ENCODE data around the gene GCC2.
"Not testable (repeated sequence)": the region's sequence is repeated elsewhere in the genome, so short reads cannot be mapped to it uniquely, and the experiment has no call there.

The GCC2 gene

DNA sequence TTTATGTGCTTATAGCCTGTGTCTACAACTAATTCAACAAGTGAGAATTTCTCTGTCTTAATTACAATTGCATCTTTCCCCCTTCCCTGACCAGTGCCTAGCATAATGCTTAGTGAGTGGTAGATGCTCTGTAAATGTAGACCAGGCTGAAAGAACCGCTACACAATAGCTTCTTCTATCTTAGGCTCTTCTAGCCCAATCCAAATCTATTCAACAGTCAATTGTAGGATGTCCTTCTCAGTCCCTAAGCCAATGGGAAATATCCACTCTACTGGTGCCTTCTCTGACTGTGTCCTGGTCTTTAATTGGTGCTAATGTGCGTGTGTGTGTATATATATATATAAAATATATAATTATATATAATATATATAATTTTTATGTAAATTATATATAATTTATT, 34.1 kb upstream of the GCC2 start:
- no peaks in the 10 kb centered on the region for H3K4me1 ChIP-seq (ENCODE audit: control insufficient read depth, insufficient read depth, low read length)
- H3K9me3 ChIP-seq (ENCODE audit: control insufficient read depth, insufficient read depth, low read depth, low read length) = no peaks in the 10 kb centered on the region
- H3K4me3 ChIP-seq (ENCODE audit: low read depth, low read length) = no peak overlapping the region
- H3K27me3 ChIP-seq (ENCODE audit: control insufficient read depth, insufficient read depth, low read length) = no peaks in the 10 kb centered on the region
- H3K9ac ChIP-seq (ENCODE audit: low read length) = no peak overlapping the region
- H3K36me3 ChIP-seq (ENCODE audit: control insufficient read depth, insufficient read depth, low read length) = no peaks in the 10 kb centered on the region
- H3K27ac ChIP-seq (ENCODE audit: low read depth, low read length) = no peak overlapping the region

DNA sequence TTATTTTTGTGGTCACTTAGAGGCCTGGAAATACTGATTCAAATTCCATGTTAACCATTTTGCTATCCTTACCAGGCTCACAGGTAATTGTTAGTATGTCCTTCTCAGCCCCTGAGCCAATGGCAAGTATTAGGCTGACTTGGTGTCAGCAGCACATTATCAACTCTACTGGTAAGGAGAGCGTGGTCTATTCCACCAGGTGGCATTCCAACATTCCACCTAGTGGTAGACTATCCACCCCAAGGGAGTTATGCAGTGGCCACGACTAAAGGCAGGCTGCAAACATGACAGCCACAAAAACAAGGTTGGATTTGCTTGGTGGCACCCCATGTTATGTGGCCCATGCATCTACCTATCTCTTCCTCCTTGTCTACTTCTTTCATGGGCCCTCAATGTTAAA, 31.8 kb upstream of the GCC2 start:
- Histone ChIP-seq H3K4me3 (ENCODE audit: low read depth, low read length) (no peak overlapping the region), H3K4me1 (ENCODE audit: control insufficient read depth, insufficient read depth, low read length) (no peaks in the 10 kb centered on the region), H3K9ac (ENCODE audit: low read length) (no peak overlapping the region), H3K27ac (ENCODE audit: low read depth, low read length) (no peak overlapping the region), H3K27me3 (ENCODE audit: control insufficient read depth, insufficient read depth, low read length) (no peaks in the 10 kb centered on the region), H3K9me3 (ENCODE audit: control insufficient read depth, insufficient read depth, low read depth, low read length) (no peaks in the 10 kb centered on the region), H3K36me3 (ENCODE audit: control insufficient read depth, insufficient read depth, low read length) (no peaks in the 10 kb centered on the region)

DNA sequence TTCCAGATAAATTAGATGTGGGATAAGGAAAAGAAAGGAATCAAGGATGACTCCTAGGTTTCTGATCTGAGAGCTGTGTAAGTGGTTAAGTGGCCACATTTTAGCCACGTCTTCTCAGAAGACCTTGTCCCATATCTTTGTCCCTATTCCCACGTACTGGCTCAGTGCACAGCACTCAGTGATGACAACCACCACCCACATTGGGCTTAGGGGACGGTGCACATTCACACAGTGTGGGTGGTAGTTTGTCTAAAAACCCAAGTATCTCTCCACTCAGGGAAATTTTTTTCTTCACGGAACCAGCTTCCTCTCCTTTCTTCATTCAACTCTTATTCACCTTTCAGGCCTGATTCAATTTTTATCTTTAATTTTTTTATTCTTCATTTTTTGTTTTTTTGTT, 30.6 kb upstream of the GCC2 start:
- Histone ChIP-seq H3K4me1 (ENCODE audit: control insufficient read depth, insufficient read depth, low read length) (no peaks in the 10 kb centered on the region), H3K9me3 (ENCODE audit: control insufficient read depth, insufficient read depth, low read depth, low read length) (no peaks in the 10 kb centered on the region), H3K36me3 (ENCODE audit: control insufficient read depth, insufficient read depth, low read length) (no peaks in the 10 kb centered on the region), H3K27me3 (ENCODE audit: control insufficient read depth, insufficient read depth, low read length) (no peaks in the 10 kb centered on the region), H3K27ac (ENCODE audit: low read depth, low read length) (no peak overlapping the region), H3K4me3 (ENCODE audit: low read depth, low read length) (no peak overlapping the region), H3K9ac (ENCODE audit: low read length) (no peak overlapping the region)

DNA sequence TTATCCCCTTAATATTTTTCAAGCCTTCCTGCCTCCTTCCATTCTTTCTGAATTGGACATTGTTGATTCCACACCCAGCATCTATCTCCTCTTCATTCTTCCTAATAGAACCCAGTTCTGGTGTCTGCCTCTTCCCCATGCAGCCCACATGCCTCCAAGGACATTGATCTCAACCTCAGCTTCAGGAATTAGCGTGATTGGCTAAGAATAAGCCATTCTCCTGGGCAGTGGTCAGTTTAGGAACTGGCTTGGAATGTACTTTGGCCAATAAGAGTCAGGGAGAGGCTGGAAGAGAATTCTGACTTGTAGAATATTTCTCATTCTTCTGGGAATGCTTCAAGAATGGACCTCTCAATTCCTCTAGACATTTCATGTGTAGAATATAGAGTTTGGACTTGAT, 25.9 kb upstream of the GCC2 start:
- H3K36me3 ChIP-seq (ENCODE audit: control insufficient read depth, insufficient read depth, low read length) = no peaks in the 10 kb centered on the region
- H3K4me1 ChIP-seq (ENCODE audit: control insufficient read depth, insufficient read depth, low read length) = no peaks in the 10 kb centered on the region
- H3K4me3 ChIP-seq (ENCODE audit: low read depth, low read length) = no peak overlapping the region
- no peaks in the 10 kb centered on the region for H3K27me3 ChIP-seq (ENCODE audit: control insufficient read depth, insufficient read depth, low read length)
- H3K27ac ChIP-seq (ENCODE audit: low read depth, low read length) = no peak overlapping the region
- 0 out of 2 replicates have a peak, but pooled peaks cover 3% of the 10 kb centered on the region for H3K9me3 ChIP-seq (ENCODE audit: control insufficient read depth, insufficient read depth, low read depth, low read length)
- H3K9ac ChIP-seq (ENCODE audit: low read length) = no peak overlapping the region

DNA sequence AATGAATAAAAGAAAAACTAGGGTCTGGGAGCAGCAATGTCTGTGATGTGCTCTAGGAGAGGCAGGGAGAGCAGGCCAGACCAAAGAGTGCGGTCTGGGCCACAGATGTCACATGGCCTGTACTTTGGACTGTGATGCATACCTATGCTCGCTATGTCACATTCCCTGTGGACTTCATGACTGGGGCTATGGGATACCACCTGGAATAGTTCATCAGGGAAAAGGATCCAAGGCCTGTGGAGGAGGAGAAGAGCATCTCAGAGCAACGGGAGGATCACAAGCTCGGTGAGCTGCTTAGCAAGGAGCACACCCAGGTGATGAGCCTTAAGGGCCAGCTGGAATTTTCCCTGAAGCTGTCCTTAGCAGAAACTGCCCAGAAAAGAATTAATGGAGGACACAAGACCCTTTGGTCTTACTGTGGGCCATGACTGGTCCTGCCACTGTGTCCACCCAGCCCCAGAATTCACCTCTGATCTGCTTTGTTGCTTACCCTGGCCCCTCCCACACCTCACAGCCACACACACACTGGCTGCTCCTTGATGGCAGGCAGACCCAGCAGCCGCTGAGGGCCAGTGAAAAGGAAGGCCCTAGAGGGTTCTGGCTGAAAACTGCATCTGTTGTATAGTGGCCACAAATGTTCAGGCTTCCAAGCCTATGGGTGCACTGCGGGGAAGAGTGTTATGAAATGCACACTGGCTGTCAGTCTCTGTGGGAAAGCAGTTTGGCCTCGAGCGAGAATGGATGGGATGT, 25.3 kb upstream of the GCC2 start:
- H3K27ac ChIP-seq (ENCODE audit: low read depth, low read length) = no peak overlapping the region
- 0 out of 2 replicates have a peak, but pooled peaks cover 3% of the 10 kb centered on the region for H3K9me3 ChIP-seq (ENCODE audit: control insufficient read depth, insufficient read depth, low read depth, low read length)
- H3K4me3 ChIP-seq (ENCODE audit: low read depth, low read length) = no peak overlapping the region
- no peak overlapping the region for H3K9ac ChIP-seq (ENCODE audit: low read length)
- H3K36me3 ChIP-seq (ENCODE audit: control insufficient read depth, insufficient read depth, low read length) = no peaks in the 10 kb centered on the region
- H3K27me3 ChIP-seq (ENCODE audit: control insufficient read depth, insufficient read depth, low read length) = no peaks in the 10 kb centered on the region
- H3K4me1 ChIP-seq (ENCODE audit: control insufficient read depth, insufficient read depth, low read length) = no peaks in the 10 kb centered on the region

DNA sequence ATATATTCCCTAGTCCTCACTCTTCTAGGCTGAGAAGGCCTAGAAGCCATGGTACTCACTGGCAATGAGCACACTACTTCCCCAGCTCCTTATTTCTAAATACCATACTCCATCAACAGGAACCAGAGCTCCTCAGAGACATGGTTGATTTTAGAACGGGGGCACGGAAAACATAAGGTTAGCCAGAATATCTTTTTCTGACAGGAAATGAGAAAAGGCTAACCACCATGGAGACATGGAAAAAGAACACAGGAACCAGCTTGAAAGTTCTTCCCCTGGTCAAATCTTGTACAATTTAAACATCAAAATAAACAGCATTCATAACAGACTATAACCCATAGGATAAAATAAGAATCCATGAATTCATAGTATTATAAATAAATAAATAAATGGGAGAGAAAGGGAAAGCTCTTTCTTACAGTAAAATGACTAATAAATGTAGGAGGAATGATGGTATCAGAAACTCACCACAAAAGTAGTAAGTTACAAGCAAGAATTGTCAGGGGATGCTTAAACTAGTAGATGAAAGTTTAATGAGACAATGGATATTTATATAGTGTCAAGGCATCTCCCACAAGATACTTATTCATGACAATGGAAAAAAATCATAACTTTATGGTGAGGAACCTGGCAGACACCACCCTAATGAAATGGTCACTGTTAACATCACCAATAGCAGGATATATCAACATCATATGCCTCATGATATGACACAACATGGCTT, 20.6 kb upstream of the GCC2 start:
- no peak overlapping the region for H3K4me3 ChIP-seq (ENCODE audit: low read depth, low read length)
- no peak overlapping the region for H3K27ac ChIP-seq (ENCODE audit: low read depth, low read length)
- H3K27me3 ChIP-seq (ENCODE audit: control insufficient read depth, insufficient read depth, low read length) = no peaks in the 10 kb centered on the region
- H3K9ac ChIP-seq (ENCODE audit: low read length) = no peak overlapping the region
- H3K36me3 ChIP-seq (ENCODE audit: control insufficient read depth, insufficient read depth, low read length) = no peaks in the 10 kb centered on the region
- 0 out of 2 replicates have a peak, but pooled peaks cover 3% of the 10 kb centered on the region for H3K9me3 ChIP-seq (ENCODE audit: control insufficient read depth, insufficient read depth, low read depth, low read length)
- no peaks in the 10 kb centered on the region for H3K4me1 ChIP-seq (ENCODE audit: control insufficient read depth, insufficient read depth, low read length)

DNA sequence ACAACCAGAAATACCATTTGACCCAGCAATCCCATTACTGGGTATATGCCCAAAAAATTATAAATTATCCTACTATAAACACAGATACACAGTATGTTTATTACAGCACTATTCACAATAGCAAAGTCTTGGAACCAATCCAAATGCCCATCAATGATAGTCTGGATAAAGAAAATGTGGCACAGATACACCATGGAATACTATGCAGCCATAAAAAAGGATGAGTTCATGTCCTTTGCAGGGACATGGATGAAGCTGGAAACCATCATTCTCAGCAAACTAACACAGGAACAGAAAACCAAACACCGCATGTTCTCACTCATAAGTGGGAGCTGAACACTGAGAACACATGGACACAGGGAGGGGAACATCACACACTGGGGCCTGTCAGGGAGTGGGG, 13.4 kb upstream of the GCC2 start:
- not testable (repeated sequence) for H3K36me3 ChIP-seq (ENCODE audit: control insufficient read depth, insufficient read depth, low read length)

DNA sequence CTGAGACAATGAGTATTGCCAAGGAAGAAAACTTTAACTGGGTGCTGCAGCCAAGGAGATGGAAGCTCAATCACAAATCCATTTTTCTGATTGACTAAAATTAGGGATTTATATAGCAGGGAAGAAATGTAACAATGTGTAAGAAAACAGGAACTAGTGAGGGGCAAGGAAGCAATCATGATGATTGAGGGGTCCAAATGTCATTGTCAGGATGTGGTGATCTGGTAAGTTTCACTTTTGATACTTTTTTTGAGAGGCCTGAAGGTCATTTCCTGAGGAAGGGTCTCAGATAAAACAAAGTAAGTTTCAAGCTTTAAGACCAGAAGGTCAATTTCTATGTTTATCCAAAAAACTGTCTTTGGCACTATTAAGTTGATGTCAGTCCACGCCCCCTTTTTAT, 12.0 kb upstream of the GCC2 start:
- H3K9ac ChIP-seq (ENCODE audit: low read length) = no peak overlapping the region
- H3K9me3 ChIP-seq (ENCODE audit: control insufficient read depth, insufficient read depth, low read depth, low read length) = 0 out of 2 replicates have a peak, but pooled peaks cover 3% of the 10 kb centered on the region
- no peaks in the 10 kb centered on the region for H3K4me1 ChIP-seq (ENCODE audit: control insufficient read depth, insufficient read depth, low read length)
- no peak overlapping the region for H3K4me3 ChIP-seq (ENCODE audit: low read depth, low read length)
- no peak overlapping the region for H3K27ac ChIP-seq (ENCODE audit: low read depth, low read length)
- no peaks in the 10 kb centered on the region for H3K36me3 ChIP-seq (ENCODE audit: control insufficient read depth, insufficient read depth, low read length)
- H3K27me3 ChIP-seq (ENCODE audit: control insufficient read depth, insufficient read depth, low read length) = no peaks in the 10 kb centered on the region

More for the DNA sequence above, 13.4 kb upstream of the GCC2 start:
- H3K4me1 ChIP-seq (ENCODE audit: control insufficient read depth, insufficient read depth, low read length); H3K9me3 ChIP-seq (ENCODE audit: control insufficient read depth, insufficient read depth, low read depth, low read length); H3K9ac ChIP-seq (ENCODE audit: low read length); H3K27ac ChIP-seq (ENCODE audit: low read depth, low read length); H3K27me3 ChIP-seq (ENCODE audit: control insufficient read depth, insufficient read depth, low read length); H3K4me3 ChIP-seq (ENCODE audit: low read depth, low read length): not testable (repeated sequence)

DNA sequence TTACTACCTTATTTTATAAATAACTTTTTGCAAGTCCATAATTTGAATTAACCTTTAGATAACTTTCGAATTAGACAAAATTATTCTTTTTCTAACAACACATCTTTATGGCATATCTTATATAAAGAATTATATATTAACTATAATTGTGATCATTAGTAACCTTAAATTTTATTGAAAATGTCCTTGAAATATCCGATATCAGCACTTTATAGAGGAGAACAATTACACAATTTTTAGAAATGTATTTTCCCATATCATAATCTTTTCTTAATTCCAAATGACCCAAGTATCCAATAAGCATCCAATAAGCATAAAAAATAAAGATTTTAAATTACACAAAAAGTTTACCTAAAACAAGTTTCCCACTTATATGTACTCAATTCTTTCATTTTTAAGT, 7.3 kb upstream of the GCC2 start:
- no peak overlapping the region for H3K27ac ChIP-seq (ENCODE audit: low read depth, low read length)
- no peaks in the 10 kb centered on the region for H3K27me3 ChIP-seq (ENCODE audit: control insufficient read depth, insufficient read depth, low read length)
- no peak overlapping the region for H3K4me3 ChIP-seq (ENCODE audit: low read depth, low read length)
- no peak overlapping the region for H3K9ac ChIP-seq (ENCODE audit: low read length)
- H3K9me3 ChIP-seq (ENCODE audit: control insufficient read depth, insufficient read depth, low read depth, low read length) = peaks cover 10% of the 10 kb centered on the region
- no peaks in the 10 kb centered on the region for H3K36me3 ChIP-seq (ENCODE audit: control insufficient read depth, insufficient read depth, low read length)
- H3K4me1 ChIP-seq (ENCODE audit: control insufficient read depth, insufficient read depth, low read length) = no peaks in the 10 kb centered on the region

DNA sequence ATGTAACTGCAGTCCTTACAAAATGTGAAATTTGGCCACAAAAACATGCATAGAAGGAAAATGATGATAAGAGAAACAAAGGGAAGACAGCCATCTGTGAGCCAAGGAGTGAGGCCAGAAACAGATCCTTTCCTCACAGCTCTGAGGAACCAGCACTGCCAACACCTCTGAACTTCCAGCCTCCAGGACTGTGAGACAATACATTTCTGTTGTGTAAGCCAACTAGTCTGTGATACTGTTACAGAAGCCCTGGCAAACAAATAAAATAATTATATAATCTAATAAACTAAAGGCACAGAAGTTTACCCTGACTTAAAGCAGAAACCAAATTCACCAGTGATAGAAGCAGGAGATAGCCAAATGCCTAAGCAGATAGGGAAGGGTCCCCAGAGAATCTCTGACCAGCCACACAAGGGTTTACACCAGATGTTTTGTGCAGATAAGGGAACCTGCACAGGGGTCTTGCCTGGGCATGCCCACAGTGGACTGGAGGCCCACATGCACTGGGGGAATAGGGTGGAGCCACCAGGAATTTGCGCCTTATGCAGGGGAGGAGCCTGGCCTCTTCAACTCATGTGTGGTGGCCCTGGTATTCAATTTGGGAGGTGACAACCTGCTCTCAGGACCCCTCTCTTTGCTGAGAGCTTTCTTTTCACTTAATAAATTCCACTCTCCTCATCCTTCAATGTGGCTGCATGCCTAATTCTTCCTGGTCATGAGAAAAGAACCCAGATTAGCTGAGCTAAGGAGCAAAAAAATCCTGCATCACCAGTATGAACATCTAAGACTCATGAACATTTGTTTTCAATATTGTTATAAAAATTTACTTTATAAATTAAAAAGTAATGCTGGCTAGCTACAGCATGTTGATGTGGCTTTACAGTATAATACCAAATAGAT, 3.8 kb upstream of the GCC2 start:
- H3K4me1 ChIP-seq (ENCODE audit: control insufficient read depth, insufficient read depth, low read length) = peaks cover 9% of the 10 kb centered on the region; the same call in 1 of the 2 replicates
- no peak overlapping the region for H3K27ac ChIP-seq (ENCODE audit: low read depth, low read length)
- peaks cover 10% of the 10 kb centered on the region for H3K9me3 ChIP-seq (ENCODE audit: control insufficient read depth, insufficient read depth, low read depth, low read length)
- no peaks in the 10 kb centered on the region for H3K36me3 ChIP-seq (ENCODE audit: control insufficient read depth, insufficient read depth, low read length)
- no peak overlapping the region for H3K4me3 ChIP-seq (ENCODE audit: low read depth, low read length)
- no peaks in the 10 kb centered on the region for H3K27me3 ChIP-seq (ENCODE audit: control insufficient read depth, insufficient read depth, low read length)
- no peak overlapping the region for H3K9ac ChIP-seq (ENCODE audit: low read length)
